Measurements from ENCODE around the gene CDK14.
A peak's percentile ranks its signal among the peaks of the same experiment; 100 is the strongest.

Gene CDK14

GRCh38 chr7:91240376-91240941 is 644.3 kb downstream of the CDK14 start:
- peak; percentile 21 to 77 (median 54) for DNase-seq

GRCh38 chr7:91242097-91242844 is 646.1 kb downstream of the CDK14 start:
- no peak for DNase-seq

DNA sequence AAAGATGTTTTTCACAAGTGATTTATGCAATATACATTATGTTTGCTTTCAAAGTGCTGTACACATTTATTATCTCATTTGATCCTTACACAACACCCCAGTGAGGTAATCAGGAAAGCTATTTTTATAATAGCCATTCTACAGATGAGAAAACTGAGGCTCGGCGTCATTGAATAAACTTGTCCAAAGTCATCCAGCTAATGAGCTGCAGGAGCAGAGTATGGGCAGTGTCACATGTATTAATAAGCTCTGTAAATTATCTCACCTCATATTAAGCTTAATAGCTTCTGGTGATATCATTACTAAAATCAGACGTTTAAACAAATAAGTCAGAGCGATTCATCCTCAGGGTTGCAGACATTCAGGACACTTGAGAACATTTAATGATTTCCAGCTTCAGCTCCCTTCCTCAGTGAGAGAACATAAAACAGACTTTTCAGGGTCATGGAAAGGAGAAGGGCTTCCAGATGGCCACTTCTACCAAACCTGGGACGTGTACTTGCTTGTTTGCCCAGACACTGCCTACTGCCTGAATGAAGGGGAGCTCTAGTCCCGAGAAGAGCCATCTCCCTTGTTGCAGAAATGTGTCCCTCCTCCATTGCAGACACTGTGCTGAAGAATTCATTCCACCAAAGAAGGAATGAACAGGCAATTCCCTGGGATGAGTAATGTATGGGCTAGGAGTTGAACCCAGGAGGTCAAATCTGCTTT is 647.6 kb downstream of the CDK14 start:
- DNase-seq: no peak

DNA sequence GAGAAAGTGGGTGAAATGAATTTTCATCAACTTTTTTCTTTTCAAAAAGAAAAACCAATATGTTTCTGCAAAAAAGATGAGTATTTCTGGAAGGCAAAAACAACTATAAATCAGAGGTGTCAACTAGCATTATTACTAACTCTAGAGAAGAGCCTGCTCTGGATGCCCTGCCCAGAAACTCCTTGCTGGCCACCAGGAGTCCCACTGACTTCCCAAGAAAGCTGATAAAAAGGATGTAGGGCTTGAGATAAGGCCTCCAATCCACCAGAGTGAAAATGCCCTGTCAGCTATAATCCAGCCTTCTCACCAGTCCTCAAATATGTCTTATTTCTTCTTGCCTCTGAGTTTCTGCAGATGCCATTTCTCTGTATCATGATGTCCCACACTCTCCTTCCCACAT is 651.4 kb downstream of the CDK14 start:
- DNase-seq: peak in 1 of 4 experiments; percentile 7

DNA sequence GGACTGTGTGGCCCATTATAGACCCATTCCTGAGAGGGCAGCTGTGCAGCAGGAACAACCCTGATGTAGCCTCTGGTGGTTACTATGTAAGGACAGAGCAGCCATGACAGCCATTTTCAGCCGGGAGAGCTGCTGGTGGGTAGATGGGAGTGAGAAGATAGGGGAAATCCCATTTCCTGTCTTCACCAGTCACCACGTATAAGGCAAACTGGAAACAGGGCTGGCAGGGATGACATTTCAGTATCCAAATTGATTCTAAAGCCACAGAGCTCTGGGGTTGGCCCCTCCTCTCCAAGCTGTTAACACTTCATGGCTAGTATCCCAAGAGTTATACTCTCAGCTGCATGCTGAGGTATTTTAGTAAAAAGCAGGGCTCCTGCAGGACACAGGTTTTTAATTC is 652.9 kb downstream of the CDK14 start:
- peak in 1 of 4 experiments; percentile 3 for DNase-seq

DNA sequence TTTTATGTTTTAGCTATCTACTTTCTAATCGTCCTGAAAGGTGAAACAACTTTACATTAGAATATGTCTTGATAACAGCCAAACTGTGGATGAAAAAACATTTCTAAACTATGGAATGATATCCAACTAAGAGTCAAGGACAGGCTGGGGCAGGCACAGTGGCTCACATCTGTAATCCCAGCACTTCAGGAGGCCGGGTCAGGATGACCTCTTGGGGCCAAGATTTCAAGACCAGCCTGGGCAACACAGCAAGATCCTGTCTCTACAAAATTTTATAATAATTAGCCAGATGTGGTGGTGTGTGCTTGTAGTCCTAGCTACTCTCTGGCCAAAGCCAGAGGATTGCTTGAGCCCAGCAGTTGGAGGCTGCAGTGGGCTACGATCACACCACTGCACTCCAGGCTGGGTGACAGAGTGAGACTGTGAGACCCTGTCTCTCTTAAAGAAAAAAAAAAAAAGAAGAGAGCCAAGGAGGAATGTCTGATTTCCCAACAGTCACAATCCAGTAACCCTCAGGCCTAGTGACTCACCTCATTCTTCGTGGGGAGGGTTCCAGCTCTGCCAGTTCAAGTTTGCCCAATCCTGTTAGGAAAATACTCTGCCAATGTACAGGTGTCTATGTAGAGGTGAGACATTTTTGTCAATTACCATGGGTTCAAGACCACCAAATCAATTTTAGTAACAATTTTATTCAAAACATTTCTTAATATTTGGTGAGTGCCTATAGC is 653.5 kb downstream of the CDK14 start:
- DNase-seq: no peak

DNA sequence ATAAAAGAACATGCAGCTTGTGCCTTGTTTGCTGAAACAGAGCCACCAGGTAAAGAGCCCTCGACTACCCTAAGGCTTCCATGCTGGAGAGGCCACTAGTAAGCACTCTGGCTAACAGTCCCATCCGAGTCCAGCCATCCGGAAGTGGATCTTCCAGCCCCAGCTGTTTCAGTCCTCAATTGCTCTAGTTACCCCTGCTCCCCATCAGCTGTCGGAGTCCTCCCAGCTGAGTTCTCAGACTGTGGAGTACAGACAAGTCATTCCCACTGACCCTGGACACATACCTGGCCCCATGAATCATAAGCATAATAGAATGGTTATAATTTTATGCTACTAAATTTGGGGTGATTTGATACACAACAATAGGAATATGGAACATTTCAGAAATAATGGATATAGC is 654.6 kb downstream of the CDK14 start:
- no peak for DNase-seq

- no peak for DNase-seq
These were observed 655.8 kb downstream of the CDK14 start for GRCh38 chr7:91251877-91252276.
